GM12801 (cell line): ENCODE results near the gene PIEZO1.

ENCODE experiments used
- CTCF ChIP-seq: IDR thresholded peaks from one replicate; pipeline ENCODE4 v1.5.1; 2011; ENCODE audit warnings: control low read depth; ENCODE audit not compliant: insufficient read length; ENCODE audit errors: extremely low read depth

Gene PIEZO1

GRCh38 chr16:88713568-88714419 lies 71.2 kb downstream of the PIEZO1 start:
- no peak for TF ChIP-seq CTCF

- TF ChIP-seq CTCF = no peak
These were observed 72.0 kb downstream of the PIEZO1 start for GRCh38 chr16:88713054-88713453.

- no peak for TF ChIP-seq CTCF
These were observed 72.5 kb downstream of the PIEZO1 start for GRCh38 chr16:88712362-88712979.

- TF ChIP-seq CTCF = no peak
These were observed 73.2 kb downstream of the PIEZO1 start for GRCh38 chr16:88711750-88712340.

- TF ChIP-seq CTCF = no peak
These were observed 74.5 kb downstream of the PIEZO1 start for GRCh38 chr16:88710556-88710955.

GRCh38 chr16:88706965-88707826 lies 77.8 kb downstream of the PIEZO1 start:
- TF ChIP-seq CTCF = no peak
